OCI-M1 (cell line): ENCODE measurements around the gene CCDC121.

Experiments used
- DNase-seq: peaks from one replicate; lab custom pipeline; 2025; lab: John Stamatoyannopoulos, UW

Gene CCDC121

GRCh38 chr2:27582129-27582694, 46.6 kb downstream of the CCDC121 start:
- no peak for DNase-seq

DNA sequence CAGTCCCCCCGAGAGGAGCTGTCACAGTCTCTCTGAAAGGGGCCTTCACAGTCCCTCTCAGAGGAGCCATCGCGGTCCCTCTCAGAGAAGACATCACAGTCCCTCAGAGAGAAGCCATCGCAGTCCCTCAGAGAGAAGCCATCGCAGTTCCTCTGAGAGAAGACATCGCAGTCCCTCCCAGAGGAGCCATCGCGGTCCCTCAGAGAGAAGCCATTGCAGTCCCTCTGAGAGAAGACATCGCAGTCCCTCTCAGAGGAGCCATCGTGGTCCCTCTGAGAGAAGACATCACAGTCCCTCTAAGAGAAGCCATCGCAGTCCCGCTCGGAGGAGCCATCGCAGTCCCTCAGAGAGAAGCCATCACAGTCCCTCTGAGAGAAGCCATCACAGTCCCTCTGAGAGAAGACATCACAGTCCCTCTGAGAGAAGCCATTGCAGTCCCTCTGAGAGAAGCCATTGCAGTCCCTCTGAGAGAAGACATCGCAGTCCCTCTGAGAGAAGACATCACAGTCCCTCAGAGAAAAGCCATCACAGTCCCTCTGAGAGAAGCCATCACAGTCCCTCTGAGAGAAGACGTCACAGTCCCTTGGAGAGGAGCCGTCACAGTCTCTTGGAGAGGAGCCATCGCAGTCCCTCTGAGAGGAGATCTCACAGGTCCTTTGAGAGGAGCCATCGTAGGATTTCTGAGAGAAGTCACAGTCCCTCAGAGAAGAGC, 47.2 kb downstream of the CCDC121 start:
- no peak for DNase-seq
